GM12874 (cell line): ENCODE results near the gene ASIC2.

ENCODE experiments used
- CTCF ChIP-seq: IDR thresholded peaks from 2 replicates; pipeline ENCODE4 v1.5.1; 2011; ENCODE audit warnings: low read depth, mild to moderate bottlenecking, control low read depth, low read length, moderate library complexity; ENCODE audit not compliant: insufficient read depth

The ASIC2 gene

GRCh38 chr17:32964541-32964940, 328.6 kb downstream of the ASIC2 start:
- TF ChIP-seq CTCF = no peak
